ENCODE measurements around the gene MPC1.
A peak's percentile ranks its signal among the peaks of the same experiment; 100 is the strongest.
"Not testable (repeated sequence)": the region's sequence is repeated elsewhere in the genome, so short reads cannot be mapped to it uniquely, and the experiment has no call there.

The MPC1 gene

GRCh38 chr6:166344921-166345320 lies 37.8 kb downstream of the MPC1 start:
- H3K36me3 ChIP-seq (ENCODE audit: control insufficient read depth in 1 of 2, insufficient read depth in 2 of 2, low read depth in 1 of 2, low read length in 2 of 2); H2AFZ ChIP-seq (ENCODE audit: low read depth, low read length); H3K27me3 ChIP-seq (ENCODE audit: control insufficient read depth in 1 of 2, insufficient read depth in 1 of 2, low read length in 2 of 2); H4K91ac ChIP-seq (ENCODE audit: low read length); H2AK5ac ChIP-seq (ENCODE audit: low read length, severe bottlenecking); H3K27ac ChIP-seq (ENCODE audit: low read length, poor library complexity, severe bottlenecking); H3K23ac ChIP-seq (ENCODE audit: low read length in 2 of 2); H2BK120ac ChIP-seq (ENCODE audit: low read depth, low read length); H3K4me1 ChIP-seq (ENCODE audit: control insufficient read depth, insufficient read depth, low read depth, low read length); H3K14ac ChIP-seq (ENCODE audit: low read length in 2 of 2); H3K4ac ChIP-seq (ENCODE audit: low read depth in 1 of 2, low read length in 2 of 2); H3K9me3 ChIP-seq (ENCODE audit: control insufficient read depth, low read length); H3K79me1 ChIP-seq (replicated peaks; ENCODE audit: low read length, poor library complexity, severe bottlenecking); H3K4me3 ChIP-seq (ENCODE audit: insufficient read depth in 1 of 2, low read depth in 1 of 2, low read length in 2 of 2); H2BK15ac ChIP-seq (ENCODE audit: low read depth, poor library complexity, severe bottlenecking); H4K8ac ChIP-seq (ENCODE audit: low read length); H2BK5ac ChIP-seq (ENCODE audit: low read depth, low read length, poor library complexity, severe bottlenecking); H3K9ac ChIP-seq (ENCODE audit: low read length); DNase-seq; H2BK12ac ChIP-seq (ENCODE audit: low read length in 2 of 2); H3K4me2 ChIP-seq (ENCODE audit: low read length, poor library complexity, severe bottlenecking); H3K18ac ChIP-seq (ENCODE audit: low read depth in 1 of 2, low read length in 2 of 2): not testable (repeated sequence)
- WGBS: 93% methylated on average over 2 of the region's 2 CpGs

GRCh38 chr6:166344240-166344639 lies 38.5 kb downstream of the MPC1 start:
- Histone ChIP-seq H2AK5ac (ENCODE audit: low read length, severe bottlenecking) (no peak overlapping the region), H3K27ac (ENCODE audit: low read length, poor library complexity, severe bottlenecking) (peak overlapping the region; percentile 71), H3K4me1 (ENCODE audit: control insufficient read depth, insufficient read depth, low read depth, low read length) (peaks cover 5% of the 10 kb centered on the region), H3K23ac (ENCODE audit: low read length in 2 of 2) (no peak overlapping the region), H4K91ac (ENCODE audit: low read length) (no peak overlapping the region), H3K9me3 (ENCODE audit: control insufficient read depth, low read length) (peaks cover under 1% of the 10 kb centered on the region), H2BK12ac (ENCODE audit: low read length in 2 of 2) (no peak overlapping the region), H3K36me3 (ENCODE audit: control insufficient read depth in 1 of 2, insufficient read depth in 2 of 2, low read depth in 1 of 2, low read length in 2 of 2) (peaks cover 0 to 6% of the 10 kb centered on the region in 2 experiments), H3K4ac (ENCODE audit: low read depth in 1 of 2, low read length in 2 of 2) (no peak overlapping the region), H2BK15ac (ENCODE audit: low read depth, poor library complexity, severe bottlenecking) (no peak overlapping the region), H2BK120ac (ENCODE audit: low read depth, low read length) (no peak overlapping the region), H3K4me2 (ENCODE audit: low read length, poor library complexity, severe bottlenecking) (no peak overlapping the region), H2AFZ (ENCODE audit: low read depth, low read length) (no peak overlapping the region), H3K9ac (ENCODE audit: low read length) (no peak overlapping the region), H3K4me3 (ENCODE audit: insufficient read depth in 1 of 2, low read depth in 1 of 2, low read length in 2 of 2) (no peak overlapping the region), H3K27me3 (ENCODE audit: control insufficient read depth in 1 of 2, insufficient read depth in 1 of 2, low read length in 2 of 2) (peaks cover 0 to 4% of the 10 kb centered on the region in 2 experiments), H4K8ac (ENCODE audit: low read length) (no peak overlapping the region), H3K18ac (ENCODE audit: low read depth in 1 of 2, low read length in 2 of 2) (no peak overlapping the region), H3K14ac (ENCODE audit: low read length in 2 of 2) (no peak overlapping the region), H3K79me1 (replicated peaks; ENCODE audit: low read length, poor library complexity, severe bottlenecking) (peaks cover 7% of the 10 kb centered on the region), H2BK5ac (ENCODE audit: low read depth, low read length, poor library complexity, severe bottlenecking) (no peak overlapping the region)
- WGBS: 84% methylated on average over 8 of the region's 8 CpGs
- no peak for DNase-seq

GRCh38 chr6:166343150-166343487 lies 39.6 kb downstream of the MPC1 start:
- Histone ChIP-seq H3K4me3 (ENCODE audit: insufficient read depth in 1 of 2, low read depth in 1 of 2, low read length in 2 of 2) (peak overlapping the region in 1 of 2 experiments; percentile 99), H3K36me3 (ENCODE audit: control insufficient read depth in 1 of 2, insufficient read depth in 2 of 2, low read depth in 1 of 2, low read length in 2 of 2) (peaks cover 0 to 6% of the 10 kb centered on the region in 2 experiments), H3K79me1 (replicated peaks; ENCODE audit: low read length, poor library complexity, severe bottlenecking) (peaks cover 7% of the 10 kb centered on the region), H3K4me2 (ENCODE audit: low read length, poor library complexity, severe bottlenecking) (peak overlapping the region; percentile 80), H2BK15ac (ENCODE audit: low read depth, poor library complexity, severe bottlenecking) (no peak overlapping the region), H3K27me3 (ENCODE audit: control insufficient read depth in 1 of 2, insufficient read depth in 1 of 2, low read length in 2 of 2) (peaks cover 0 to 4% of the 10 kb centered on the region in 2 experiments), H2BK12ac (ENCODE audit: low read length in 2 of 2) (no peak overlapping the region), H4K91ac (ENCODE audit: low read length) (no peak overlapping the region), H2BK5ac (ENCODE audit: low read depth, low read length, poor library complexity, severe bottlenecking) (no peak overlapping the region), H3K27ac (ENCODE audit: low read length, poor library complexity, severe bottlenecking) (peak overlapping the region; percentile 31), H3K4me1 (ENCODE audit: control insufficient read depth, insufficient read depth, low read depth, low read length) (peaks cover 8% of the 10 kb centered on the region), H3K14ac (ENCODE audit: low read length in 2 of 2) (no peak overlapping the region), H3K9me3 (ENCODE audit: control insufficient read depth, low read length) (no peaks in the 10 kb centered on the region), H3K4ac (ENCODE audit: low read depth in 1 of 2, low read length in 2 of 2) (no peak overlapping the region), H4K8ac (ENCODE audit: low read length) (peak overlapping the region; percentile 98), H3K23ac (ENCODE audit: low read length in 2 of 2) (no peak overlapping the region), H3K18ac (ENCODE audit: low read depth in 1 of 2, low read length in 2 of 2) (peak overlapping the region in 1 of 2 experiments; percentile 93), H2AK5ac (ENCODE audit: low read length, severe bottlenecking) (peak overlapping the region; percentile 65), H2BK120ac (ENCODE audit: low read depth, low read length) (no peak overlapping the region), H3K9ac (ENCODE audit: low read length) (peak overlapping the region; percentile 97), H2AFZ (ENCODE audit: low read depth, low read length) (no peak overlapping the region)
- no peak for DNase-seq
- WGBS: 60% methylated on average over 3 of the region's 3 CpGs

- peak within 1 kb of the TSS; percentile 94 to 99 for H3K18ac ChIP-seq (ENCODE audit: low read depth in 1 of 2, low read length in 2 of 2)
- peak within 1 kb of the TSS; percentile 97 for H3K9ac ChIP-seq (ENCODE audit: low read length)
- H3K79me1 ChIP-seq (replicated peaks; ENCODE audit: low read length, poor library complexity, severe bottlenecking): peaks cover 7% of the 10 kb centered on the region
- peak within 1 kb of the TSS; percentile 98 for H4K91ac ChIP-seq (ENCODE audit: low read length)
- H2AFZ ChIP-seq (ENCODE audit: low read depth, low read length): peak within 1 kb of the TSS; percentile 95
- peak within 1 kb of the TSS; percentile 98 for H4K8ac ChIP-seq (ENCODE audit: low read length)
- peaks cover 8% of the 10 kb centered on the region for H3K4me1 ChIP-seq (ENCODE audit: control insufficient read depth, insufficient read depth, low read depth, low read length)
- peaks cover 0 to 12% of the 10 kb centered on the region in 2 experiments for H3K36me3 ChIP-seq (ENCODE audit: control insufficient read depth in 1 of 2, insufficient read depth in 2 of 2, low read depth in 1 of 2, low read length in 2 of 2)
- H3K4me2 ChIP-seq (ENCODE audit: low read length, poor library complexity, severe bottlenecking): peak within 1 kb of the TSS; percentile 90
- H3K14ac ChIP-seq (ENCODE audit: low read length in 2 of 2): peak within 1 kb of the TSS; percentile 59 to 99
- H3K23ac ChIP-seq (ENCODE audit: low read length in 2 of 2): peak within 1 kb of the TSS in 1 of 2 experiments; percentile 91
- H2BK5ac ChIP-seq (ENCODE audit: low read depth, low read length, poor library complexity, severe bottlenecking): peak within 1 kb of the TSS; percentile 61
- H3K27me3 ChIP-seq (ENCODE audit: control insufficient read depth in 1 of 2, insufficient read depth in 1 of 2, low read length in 2 of 2): peaks cover 0 to 4% of the 10 kb centered on the region in 2 experiments
- peak within 1 kb of the TSS; percentile 96 to 99 for H3K4me3 ChIP-seq (ENCODE audit: insufficient read depth in 1 of 2, low read depth in 1 of 2, low read length in 2 of 2)
- peak within 1 kb of the TSS; percentile 87 for H2BK120ac ChIP-seq (ENCODE audit: low read depth, low read length)
- H3K27ac ChIP-seq (ENCODE audit: low read length, poor library complexity, severe bottlenecking): peak within 1 kb of the TSS; percentile 31
- WGBS: under 1% methylated on average over 70 of the region's 73 CpGs
- DNase-seq: peak; percentile 87
- H3K4ac ChIP-seq (ENCODE audit: low read depth in 1 of 2, low read length in 2 of 2): peak within 1 kb of the TSS; percentile 90 to 93
- peak within 1 kb of the TSS; percentile 75 for H2BK15ac ChIP-seq (ENCODE audit: low read depth, poor library complexity, severe bottlenecking)
- peak within 1 kb of the TSS in 1 of 2 experiments; percentile 47 for H2BK12ac ChIP-seq (ENCODE audit: low read length in 2 of 2)
- H2AK5ac ChIP-seq (ENCODE audit: low read length, severe bottlenecking): peak within 1 kb of the TSS; percentile 68
- H3K9me3 ChIP-seq (ENCODE audit: control insufficient read depth, low read length): no peaks in the 10 kb centered on the region
Observed at GRCh38 chr6:166342349-166343149, 40.2 kb downstream of the MPC1 start, which contains the start of gene SFT2D1. Gene SFT2D1, minus strand, starts transcription at chr6:166342545. Its CDS starts 64 bp downstream, at chr6:166342481.
